A549 (cell line): Measurements from ENCODE around the gene CX3CL1. TPM values are rescaled to one million over a fixed set of nuclear protein-coding genes. Genes with fewer than 3 reads are reported as not detected.

Experiments used
- ATAC-seq, 2 experiments: fragments of 200-7000 bp in 1 of 2; fragments of >200 bp in 1 of 2; cut with Nextera tagmentation in 1 of 2; cut with Tn5 transposase in 1 of 2; 3 replicates each; pipeline versions ENCODE4 v1.8.0 to v1.9.1; 2018 to 2020; ENCODE audit warnings: mild to moderate bottlenecking in 1 of 2, moderate library complexity in 1 of 2
- CTCF ChIA-PET: fragments of 300-600 bp; sonication (Branson Sonifier 250); formaldehyde crosslinking; extraction: SDS; loops from one replicate; lab custom pipeline; 2021; ENCODE audit warnings: antibody characterized with exemption, inconsistent platforms; lab: Yijun Ruan, JAX
- POLR2A ChIA-PET: fragments of 350-600 bp; formaldehyde crosslinking; extraction: SDS; loops from one replicate; lab custom pipeline; 2021; ENCODE audit warnings: antibody characterized with exemption, inconsistent platforms; lab: Yijun Ruan, JAX
- DNase-seq, 2 experiments: peaks; one replicate each; pipeline versions ENCODE4 v3.0.0 to v3.0.0-alpha.2; 2011 to 2016; ENCODE audit warnings: low read depth in 1 of 2, low spot score in 1 of 2
- FAIRE-seq: peaks from 2 replicates; lab custom pipeline; 2011; peaks lifted over from hg19 to GRCh38; lab: Jason Lieb, UNC
- H3K27ac ChIP-seq, 2 experiments: fragments of >200 bp; sonication (Bioruptor Twin); formaldehyde crosslinking; 3 replicates each; pipeline ENCODE4 v1.5.1; 2016 to 2017
- H3K4me1 ChIP-seq: fragments of >200 bp; sonication (Bioruptor Twin); formaldehyde crosslinking; 3 replicates; pipeline ENCODE4 v1.6.1; 2016
- H3K4me2 ChIP-seq: fragments of >200 bp; sonication (Bioruptor Twin); formaldehyde crosslinking; 3 replicates; pipeline ENCODE4 v1.6.1; 2016
- H3K4me3 ChIP-seq: fragments of >200 bp; sonication (Bioruptor Twin); formaldehyde crosslinking; 3 replicates; pipeline ENCODE4 v1.5.1; 2016
- H3K9me3 ChIP-seq: fragments of >200 bp; sonication (Bioruptor Twin); formaldehyde crosslinking; 3 replicates; pipeline ENCODE4 v1.6.1; 2016
- CBX8 ChIP-seq: fragments of 200-600 bp; sonication (generic); IDR thresholded peaks from 2 replicates; pipeline ENCODE4 v1.6.1; 2016
- CHD4 ChIP-seq: fragments of 200-600 bp; sonication (generic); IDR thresholded peaks from 2 replicates; pipeline ENCODE4 v1.6.1; 2016; ENCODE audit warnings: antibody characterized with exemption, mild to moderate bottlenecking, borderline replicate concordance
- EHF ChIP-seq: fragments of 250-450 bp; sonication (Bioruptor Pico); IDR thresholded peaks from 2 replicates; pipeline ENCODE4 v1.5.0; 2020; ENCODE audit warnings: mild to moderate bottlenecking
- EHMT2 ChIP-seq: fragments of 200-600 bp; sonication (generic); IDR thresholded peaks from 2 replicates; pipeline ENCODE4 v1.6.1; 2016; ENCODE audit warnings: antibody characterized with exemption, low read depth, mild to moderate bottlenecking, moderate library complexity
- EP300 ChIP-seq, 2 experiments: fragments of >200 bp; sonication (Bioruptor Twin); formaldehyde crosslinking; IDR thresholded peaks; 2 replicates in 1 of 2; 3 replicates in 1 of 2; pipeline ENCODE4 v1.6.1; 2016 to 2017
- HOXA7 ChIP-seq: fragments of 250-450 bp; sonication (Bioruptor Pico); IDR thresholded peaks from 2 replicates; pipeline ENCODE4 v1.5.0; 2020; ENCODE audit warnings: mild to moderate bottlenecking, moderate library complexity
- KDM1A ChIP-seq: fragments of 200-600 bp; sonication (generic); IDR thresholded peaks from 2 replicates; pipeline ENCODE4 v1.6.1; 2016; ENCODE audit warnings: low read depth, mild to moderate bottlenecking
- NFE2L2 ChIP-seq: fragments of 150-350 bp; conservative IDR thresholded peaks from 2 replicates; pipeline ENCODE4 v1.6.1; 2014; ENCODE audit warnings: low read length
- NR3C1 ChIP-seq: fragments of >200 bp; sonication (Bioruptor Twin); formaldehyde crosslinking; IDR thresholded peaks from 3 replicates; pipeline ENCODE4 v1.6.1; 2017
- PHF8 ChIP-seq: fragments of 200-600 bp; sonication (generic); IDR thresholded peaks from 2 replicates; pipeline ENCODE4 v1.6.1; 2016; ENCODE audit warnings: low read depth, mild to moderate bottlenecking, antibody characterized with exemption, moderate library complexity, borderline replicate concordance
- RCOR1 ChIP-seq: fragments of 150-350 bp; IDR thresholded peaks from 2 replicates; pipeline ENCODE4 v1.6.1; 2014; ENCODE audit warnings: antibody characterized with exemption, low read length, low read depth
- RNF2 ChIP-seq: fragments of 200-600 bp; sonication (generic); IDR thresholded peaks from 2 replicates; pipeline ENCODE4 v1.6.1; 2016; ENCODE audit warnings: low read depth, mild to moderate bottlenecking, antibody characterized with exemption, moderate library complexity, borderline replicate concordance
- TP53 ChIP-seq: fragments of 250-450 bp; sonication (Bioruptor Pico); IDR thresholded peaks from 2 replicates; pipeline ENCODE4 v1.5.0; 2021; ENCODE audit warnings: mild to moderate bottlenecking, moderate library complexity
- ZNF302 ChIP-seq: fragments of 250-450 bp; sonication (Bioruptor Pico); IDR thresholded peaks from 2 replicates; pipeline ENCODE4 v1.9.0; 2021; ENCODE audit warnings: inconsistent platforms, mild to moderate bottlenecking, moderate library complexity
- WGBS: methylation state at CpG from one replicate; pipeline ENCODE4 v1.1.6; 2017; ENCODE audit errors: missing lambda C conversion rate; 5-methylcytosine and 5-hydroxymethylcytosine counted together
- polyA plus RNA-seq, 4 experiments: library from polyadenylated mRNA; depleted of rRNA in 3 of 4; stranded (reverse); fragments of >200 nt; fragmentation: RNase III in 1 of 4; extraction: RNeasy Plus Mini Kit Qiagen cat#74134 plus additional on column Dnase treatment in 1 of 4; gene quantifications; 2 replicates in 3 of 4; 3 replicates in 1 of 4; pipeline ENCODE4 v1.2.3, GENCODE V29; 2011 to 2017
- TF ChIP-seq, protein P1 (sequence below): IDR thresholded peaks from 2 replicates; pipeline ENCODE4 v1.6.1; 2012
- TF ChIP-seq, protein P2 (sequence below): fragments of >200 bp; sonication (Bioruptor Twin); formaldehyde crosslinking; IDR thresholded peaks from 3 replicates; pipeline ENCODE4 v1.6.1; 2016

The CX3CL1 gene
- polyA plus RNA-seq, 2 of the 4 experiments (the other 2 are of a cell fraction): 0.08 to 0.10 TPM

DNA sequence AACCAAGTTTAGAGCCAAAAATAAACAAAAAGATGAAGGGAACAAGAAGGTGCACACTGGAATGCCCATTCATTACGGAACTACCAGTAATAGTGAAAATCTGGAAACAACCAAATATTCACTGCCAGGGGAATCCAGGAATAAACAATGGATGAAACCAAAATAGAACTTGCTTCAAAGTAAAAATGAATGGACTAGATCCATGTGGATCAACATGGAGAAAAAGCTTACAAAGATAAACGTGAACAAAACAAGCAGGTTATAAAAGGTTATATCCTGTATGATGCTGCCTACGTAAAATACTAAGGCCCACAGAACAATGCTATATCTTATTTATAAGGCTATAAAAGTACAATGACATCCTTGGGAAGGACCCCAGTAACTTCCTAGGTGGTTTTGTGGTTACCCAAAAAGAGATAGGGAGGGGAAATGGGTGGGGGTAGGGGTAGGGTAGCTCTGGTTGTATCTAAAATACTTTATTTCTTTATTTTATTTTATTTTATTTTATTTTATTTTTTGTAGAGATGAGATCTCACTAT is 26.6 kb upstream of the CX3CL1 start:
- 63% methylated on average over 3 of the region's 3 CpGs for WGBS
- H3K4me2 ChIP-seq: no peak overlapping the region
- peaks cover 22% of the 10 kb centered on the region for H3K4me1 ChIP-seq
- no peak overlapping the region for H3K4me3 ChIP-seq
- H3K27ac ChIP-seq: no peak overlapping the region
- no peak for DNase-seq
- no peak for FAIRE-seq
- ATAC-seq: no peak
- TF ChIP-seq NR3C1 (no peak), ZNF302 (CRISPR knock-in tag) (no peak), EHF (CRISPR knock-in tag) (no peak), CHD4 (no peak), TP53 (no peak), NFE2L2 (no peak), KDM1A (no peak), PHF8 (no peak)
- TF ChIP-seq, protein P1, sequence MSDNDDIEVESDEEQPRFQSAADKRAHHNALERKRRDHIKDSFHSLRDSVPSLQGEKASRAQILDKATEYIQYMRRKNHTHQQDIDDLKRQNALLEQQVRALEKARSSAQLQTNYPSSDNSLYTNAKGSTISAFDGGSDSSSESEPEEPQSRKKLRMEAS: no peak
- TF ChIP-seq, protein P2, sequence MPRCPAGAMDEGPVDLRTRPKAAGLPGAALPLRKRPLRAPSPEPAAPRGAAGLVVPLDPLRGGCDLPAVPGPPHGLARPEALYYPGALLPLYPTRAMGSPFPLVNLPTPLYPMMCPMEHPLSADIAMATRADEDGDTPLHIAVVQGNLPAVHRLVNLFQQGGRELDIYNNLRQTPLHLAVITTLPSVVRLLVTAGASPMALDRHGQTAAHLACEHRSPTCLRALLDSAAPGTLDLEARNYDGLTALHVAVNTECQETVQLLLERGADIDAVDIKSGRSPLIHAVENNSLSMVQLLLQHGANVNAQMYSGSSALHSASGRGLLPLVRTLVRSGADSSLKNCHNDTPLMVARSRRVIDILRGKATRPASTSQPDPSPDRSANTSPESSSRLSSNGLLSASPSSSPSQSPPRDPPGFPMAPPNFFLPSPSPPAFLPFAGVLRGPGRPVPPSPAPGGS: no peak
- ChIA-PET CTCF (interaction anchor here (0.9 to 1.8 kb wide), 5 partner anchors 14 to 77 kb away, joined by 3 to 5 read pairs (median 4); no protein-coding TSS in a partner anchor), POLR2A (no interaction called here)
- H3K9me3 ChIP-seq: peaks cover 7% of the 10 kb centered on the region; the same call in 1 of the 3 replicates

DNA sequence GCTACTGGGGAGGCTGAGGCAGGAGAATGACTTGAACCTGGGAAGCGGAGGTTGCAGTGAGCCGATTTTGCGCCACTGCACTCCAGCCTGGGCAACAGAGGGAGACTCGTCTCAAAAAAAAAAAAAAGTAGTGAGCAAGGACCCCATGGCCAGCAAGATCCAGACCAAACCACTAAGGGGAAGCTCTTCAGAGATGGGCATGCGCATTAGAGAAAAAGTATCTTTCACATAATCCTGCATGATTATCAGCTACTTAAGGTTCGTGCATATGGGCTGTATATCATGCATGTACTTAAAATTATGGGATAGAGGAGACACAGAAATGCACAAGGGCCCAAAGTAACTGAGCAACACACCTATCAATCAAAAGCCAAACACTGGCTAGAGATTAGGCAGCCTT is 24.4 kb upstream of the CX3CL1 start:
- no peak overlapping the region for H3K27ac ChIP-seq
- H3K4me1 ChIP-seq: peaks cover 10% of the 10 kb centered on the region; the same call in 2 of the 3 replicates
- no peak for FAIRE-seq
- DNase-seq: no peak
- CTCF ChIA-PET: interaction anchor here (0.6 to 1.2 kb wide), 7 partner anchors 17 to 172 kb away, joined by 3 to 5 read pairs (median 3); partner anchors contain the start of gene CX3CL1
- no peak overlapping the region for H3K4me3 ChIP-seq
- peaks cover 7% of the 10 kb centered on the region; the same call in 1 of the 3 replicates for H3K9me3 ChIP-seq
- H3K4me2 ChIP-seq: no peak overlapping the region
- 70% methylated on average over 6 of the region's 6 CpGs for WGBS
- POLR2A ChIA-PET: no interaction called here
- TF ChIP-seq PHF8: no peak
- TF ChIP-seq, protein P1: no peak
- ATAC-seq: no peak

DNA sequence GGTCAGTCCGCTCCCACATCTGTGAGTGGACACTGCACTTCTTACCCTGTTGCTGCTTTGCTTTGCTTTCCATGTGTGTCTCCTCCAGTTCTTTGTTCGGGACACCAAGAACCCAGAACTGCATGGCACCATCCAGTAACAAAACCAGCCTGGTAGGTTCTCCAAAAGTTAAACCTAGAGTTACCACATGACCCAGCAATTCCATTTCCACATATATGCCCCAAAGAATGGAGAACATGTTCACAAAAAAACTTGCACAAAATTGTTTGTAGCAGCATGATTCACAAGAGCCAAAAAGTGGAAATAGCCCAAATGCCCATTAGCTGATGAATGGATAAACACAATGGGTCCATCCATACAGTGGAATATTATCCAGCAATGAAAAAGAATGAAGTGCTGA is 24.0 kb upstream of the CX3CL1 start:
- ChIA-PET POLR2A (no interaction called here), CTCF (interaction anchor here (0.6 to 1.2 kb wide), 7 partner anchors 18 to 172 kb away, joined by 3 to 5 read pairs (median 3); partner anchors contain the start of gene CX3CL1)
- ATAC-seq (no peak; a peak in 1 of 6 replicates), DNase-seq (no peak), FAIRE-seq (no peak)
- 79% methylated on average over 2 of the region's 2 CpGs for WGBS
- H3K4me3 ChIP-seq: no peak overlapping the region
- H3K4me1 ChIP-seq: peaks cover 10% of the 10 kb centered on the region; the same call in 2 of the 3 replicates
- H3K9me3 ChIP-seq: peaks cover 7% of the 10 kb centered on the region; the same call in 1 of the 3 replicates
- H3K4me2 ChIP-seq: no peak overlapping the region
- TF ChIP-seq HOXA7 (CRISPR knock-in tag): no peak
- TF ChIP-seq EHMT2: no peak
- no peak for TF ChIP-seq CBX8
- no peak for TF ChIP-seq RNF2
- TF ChIP-seq CHD4: no peak
- TF ChIP-seq EP300 (IDR thresholded peaks at IDR 0.05): no peak
- H3K27ac ChIP-seq: no peak overlapping the region

DNA sequence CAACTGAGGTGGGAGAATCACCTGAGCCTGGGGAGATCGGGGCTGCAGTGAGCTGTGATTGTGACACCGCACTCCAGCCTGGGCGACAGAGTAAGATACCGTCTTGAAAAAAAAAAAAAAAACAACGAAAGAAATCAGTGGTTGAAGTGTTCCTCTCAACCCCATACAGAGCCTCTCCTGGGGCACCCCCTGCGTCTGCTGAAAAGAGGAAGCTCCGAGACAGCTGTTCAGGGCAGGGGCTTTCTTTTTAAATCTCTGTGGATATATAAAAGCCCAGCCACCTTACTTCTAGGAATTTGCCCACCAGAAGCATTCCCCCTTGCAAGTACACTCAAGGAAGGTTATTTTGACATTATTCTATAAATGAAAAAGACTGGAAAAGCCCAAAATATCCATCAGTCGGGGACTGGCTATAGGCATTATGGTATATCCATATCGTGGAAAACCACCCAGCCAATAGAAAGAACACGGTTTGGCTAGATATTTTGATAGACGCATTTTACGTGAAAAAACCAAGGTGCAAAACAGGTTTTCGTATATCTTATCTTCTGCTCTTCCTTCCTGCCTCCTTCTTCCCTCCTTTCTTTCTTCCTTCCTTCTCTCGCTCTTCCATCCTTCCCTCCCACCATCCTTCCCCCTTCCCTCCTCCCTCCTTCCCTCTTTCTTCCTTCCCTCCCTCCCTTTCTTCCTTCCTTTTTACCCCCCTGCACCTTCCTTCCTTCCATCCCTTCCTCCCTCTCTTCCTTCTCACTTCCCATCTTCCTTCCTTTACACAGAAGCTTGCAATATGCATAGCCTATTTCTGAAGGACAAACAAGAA is 22.9 kb upstream of the CX3CL1 start:
- FAIRE-seq (no peak), ATAC-seq (no peak; a peak in 1 of 6 replicates), DNase-seq (no peak)
- POLR2A ChIA-PET: no interaction called here
- CTCF ChIA-PET: interaction anchor here (0.7 to 0.8 kb wide), 3 partner anchors 14 to 500 kb away, joined by 3 to 4 read pairs (median 4); no protein-coding TSS in a partner anchor
- H3K4me3 ChIP-seq: no peak overlapping the region
- H3K4me2 ChIP-seq: peak overlapping the region; percentile 35
- peaks cover 10% of the 10 kb centered on the region; the same call in 2 of the 3 replicates for H3K4me1 ChIP-seq
- 32% methylated on average over 14 of the region's 14 CpGs for WGBS
- H3K27ac ChIP-seq: no peak overlapping the region
- TF ChIP-seq RCOR1: no peak
- H3K9me3 ChIP-seq: peaks cover 7% of the 10 kb centered on the region; the same call in 1 of the 3 replicates
